ENCODE data around the gene DCAF5.

GRCh38 chr14:69139743-69140142, 13.2 kb downstream of the DCAF5 start:
- TF ChIP-seq CTCF (conservative IDR thresholded peaks at IDR 0.05; ENCODE audit: low read depth, low read length) (no peak), EZH2 (IDR thresholded peaks at IDR 0.05; ENCODE audit: borderline replicate concordance, low read depth, low read length, poor library complexity, severe bottlenecking) (no peak)

Measured in A673 (cell line).